HEK293 (cell line): Measurements from ENCODE around the gene BBS9.

Source experiments
- KLF10 ChIP-seq: fragments of 450-650 bp; IDR thresholded peaks from 2 replicates; pipeline ENCODE4 v1.5.1; 2018; ENCODE audit warnings: missing biosample characterization, mild to moderate bottlenecking, missing genetic modification characterization
- SALL2 ChIP-seq: fragments of 450-650 bp; formaldehyde crosslinking; IDR thresholded peaks from 2 replicates; pipeline ENCODE4 v1.5.0; 2017; ENCODE audit warnings: missing biosample characterization, mild to moderate bottlenecking, missing genetic modification characterization, borderline replicate concordance
- YY1 ChIP-seq: fragments of 450-650 bp; formaldehyde crosslinking; IDR thresholded peaks from 2 replicates; pipeline ENCODE4 v1.5.1; 2018; ENCODE audit warnings: missing biosample characterization, missing genetic modification characterization
- ZNF10 ChIP-seq: fragments of 450-650 bp; formaldehyde crosslinking; IDR thresholded peaks from 2 replicates; pipeline ENCODE4 v1.5.1; 2017; ENCODE audit warnings: missing biosample characterization, missing genetic modification characterization
- ZNF324 ChIP-seq: fragments of 450-650 bp; formaldehyde crosslinking; IDR thresholded peaks from 2 replicates; pipeline ENCODE4 v1.5.1; 2016; ENCODE audit warnings: missing biosample characterization, missing genetic modification characterization
- ZNF416 ChIP-seq: fragments of 450-650 bp; formaldehyde crosslinking; IDR thresholded peaks from 2 replicates; pipeline ENCODE4 v1.5.1; 2016; ENCODE audit warnings: missing biosample characterization, missing genetic modification characterization
- ZNF530 ChIP-seq: fragments of 450-650 bp; formaldehyde crosslinking; IDR thresholded peaks from 2 replicates; pipeline ENCODE4 v1.5.1; 2016; ENCODE audit warnings: low read depth, missing biosample characterization, missing genetic modification characterization
- ZNF596 ChIP-seq: fragments of 450-650 bp; IDR thresholded peaks from 2 replicates; pipeline ENCODE4 v1.5.0; 2018; ENCODE audit warnings: missing biosample characterization, mild to moderate bottlenecking, missing genetic modification characterization, moderate library complexity
- ZXDB ChIP-seq: fragments of 450-650 bp; formaldehyde crosslinking; IDR thresholded peaks from 2 replicates; pipeline ENCODE4 v1.5.1; 2016; ENCODE audit warnings: missing biosample characterization, missing genetic modification characterization
- TF ChIP-seq, protein P1 (sequence below): fragments of 450-650 bp; formaldehyde crosslinking; IDR thresholded peaks from 2 replicates; pipeline ENCODE4 v1.5.1; 2016; ENCODE audit warnings: missing biosample characterization, missing genetic modification characterization
- TF ChIP-seq, protein P2 (sequence below): fragments of 450-650 bp; formaldehyde crosslinking; IDR thresholded peaks from 2 replicates; pipeline ENCODE4 v1.5.1; 2016; ENCODE audit warnings: missing biosample characterization, missing genetic modification characterization, low read depth
- TF ChIP-seq, protein P3 (sequence below): fragments of 450-650 bp; formaldehyde crosslinking; optimal IDR thresholded peaks from 2 replicates; pipeline ENCODE3; 2016; ENCODE audit warnings: missing biosample characterization, mild to moderate bottlenecking, missing genetic modification characterization
- TF ChIP-seq, protein P4 (sequence below): fragments of 450-650 bp; formaldehyde crosslinking; IDR thresholded peaks from 2 replicates; pipeline ENCODE4 v1.5.1; 2016; ENCODE audit warnings: missing biosample characterization, missing genetic modification characterization

DNA sequence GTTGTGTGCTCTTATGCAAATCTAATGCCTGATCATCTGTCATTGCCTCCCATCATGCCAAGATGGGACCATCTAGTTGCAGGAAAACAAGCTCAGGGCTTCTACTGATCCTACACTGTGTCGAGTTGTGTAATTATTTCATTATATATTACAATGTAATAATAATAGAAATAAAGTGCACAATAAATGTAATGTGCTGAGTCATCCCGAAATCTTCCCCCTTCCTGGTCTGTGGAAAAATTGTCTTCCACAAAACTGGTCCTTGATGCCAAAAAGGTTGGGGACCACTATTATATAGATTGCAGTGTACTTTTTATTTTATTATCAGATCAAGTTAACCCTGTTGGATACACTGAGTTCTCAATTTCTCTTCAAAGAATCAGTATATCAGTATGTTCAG lies 50.2 kb downstream of the BBS9 start:
- TF ChIP-seq SALL2 (tag by site-specific recombination) (no peak), ZXDB (tag by site-specific recombination) (no peak), KLF10 (no peak), YY1 (tag by site-specific recombination) (no peak), ZNF530 (tag by site-specific recombination) (no peak), ZNF596 (tag by site-specific recombination) (no peak), ZNF416 (tag by site-specific recombination) (no peak), ZNF324 (tag by site-specific recombination) (no peak), ZNF10 (no peak)
- TF ChIP-seq, protein P1, sequence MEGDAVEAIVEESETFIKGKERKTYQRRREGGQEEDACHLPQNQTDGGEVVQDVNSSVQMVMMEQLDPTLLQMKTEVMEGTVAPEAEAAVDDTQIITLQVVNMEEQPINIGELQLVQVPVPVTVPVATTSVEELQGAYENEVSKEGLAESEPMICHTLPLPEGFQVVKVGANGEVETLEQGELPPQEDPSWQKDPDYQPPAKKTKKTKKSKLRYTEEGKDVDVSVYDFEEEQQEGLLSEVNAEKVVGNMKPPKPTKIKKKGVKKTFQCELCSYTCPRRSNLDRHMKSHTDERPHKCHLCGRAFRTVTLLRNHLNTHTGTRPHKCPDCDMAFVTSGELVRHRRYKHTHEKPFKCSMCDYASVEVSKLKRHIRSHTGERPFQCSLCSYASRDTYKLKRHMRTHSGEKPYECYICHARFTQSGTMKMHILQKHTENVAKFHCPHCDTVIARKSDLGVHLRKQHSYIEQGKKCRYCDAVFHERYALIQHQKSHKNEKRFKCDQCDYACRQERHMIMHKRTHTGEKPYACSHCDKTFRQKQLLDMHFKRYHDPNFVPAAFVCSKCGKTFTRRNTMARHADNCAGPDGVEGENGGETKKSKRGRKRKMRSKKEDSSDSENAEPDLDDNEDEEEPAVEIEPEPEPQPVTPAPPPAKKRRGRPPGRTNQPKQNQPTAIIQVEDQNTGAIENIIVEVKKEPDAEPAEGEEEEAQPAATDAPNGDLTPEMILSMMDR = no peak
- TF ChIP-seq, protein P2, sequence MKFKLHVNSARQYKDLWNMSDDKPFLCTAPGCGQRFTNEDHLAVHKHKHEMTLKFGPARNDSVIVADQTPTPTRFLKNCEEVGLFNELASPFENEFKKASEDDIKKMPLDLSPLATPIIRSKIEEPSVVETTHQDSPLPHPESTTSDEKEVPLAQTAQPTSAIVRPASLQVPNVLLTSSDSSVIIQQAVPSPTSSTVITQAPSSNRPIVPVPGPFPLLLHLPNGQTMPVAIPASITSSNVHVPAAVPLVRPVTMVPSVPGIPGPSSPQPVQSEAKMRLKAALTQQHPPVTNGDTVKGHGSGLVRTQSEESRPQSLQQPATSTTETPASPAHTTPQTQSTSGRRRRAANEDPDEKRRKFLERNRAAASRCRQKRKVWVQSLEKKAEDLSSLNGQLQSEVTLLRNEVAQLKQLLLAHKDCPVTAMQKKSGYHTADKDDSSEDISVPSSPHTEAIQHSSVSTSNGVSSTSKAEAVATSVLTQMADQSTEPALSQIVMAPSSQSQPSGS = no peak
- TF ChIP-seq, protein P3, sequence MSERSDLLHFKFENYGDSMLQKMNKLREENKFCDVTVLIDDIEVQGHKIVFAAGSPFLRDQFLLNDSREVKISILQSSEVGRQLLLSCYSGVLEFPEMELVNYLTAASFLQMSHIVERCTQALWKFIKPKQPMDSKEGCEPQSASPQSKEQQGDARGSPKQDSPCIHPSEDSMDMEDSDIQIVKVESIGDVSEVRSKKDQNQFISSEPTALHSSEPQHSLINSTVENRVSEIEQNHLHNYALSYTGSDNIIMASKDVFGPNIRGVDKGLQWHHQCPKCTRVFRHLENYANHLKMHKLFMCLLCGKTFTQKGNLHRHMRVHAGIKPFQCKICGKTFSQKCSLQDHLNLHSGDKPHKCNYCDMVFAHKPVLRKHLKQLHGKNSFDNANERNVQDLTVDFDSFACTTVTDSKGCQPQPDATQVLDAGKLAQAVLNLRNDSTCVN = no peak
- TF ChIP-seq, protein P4, sequence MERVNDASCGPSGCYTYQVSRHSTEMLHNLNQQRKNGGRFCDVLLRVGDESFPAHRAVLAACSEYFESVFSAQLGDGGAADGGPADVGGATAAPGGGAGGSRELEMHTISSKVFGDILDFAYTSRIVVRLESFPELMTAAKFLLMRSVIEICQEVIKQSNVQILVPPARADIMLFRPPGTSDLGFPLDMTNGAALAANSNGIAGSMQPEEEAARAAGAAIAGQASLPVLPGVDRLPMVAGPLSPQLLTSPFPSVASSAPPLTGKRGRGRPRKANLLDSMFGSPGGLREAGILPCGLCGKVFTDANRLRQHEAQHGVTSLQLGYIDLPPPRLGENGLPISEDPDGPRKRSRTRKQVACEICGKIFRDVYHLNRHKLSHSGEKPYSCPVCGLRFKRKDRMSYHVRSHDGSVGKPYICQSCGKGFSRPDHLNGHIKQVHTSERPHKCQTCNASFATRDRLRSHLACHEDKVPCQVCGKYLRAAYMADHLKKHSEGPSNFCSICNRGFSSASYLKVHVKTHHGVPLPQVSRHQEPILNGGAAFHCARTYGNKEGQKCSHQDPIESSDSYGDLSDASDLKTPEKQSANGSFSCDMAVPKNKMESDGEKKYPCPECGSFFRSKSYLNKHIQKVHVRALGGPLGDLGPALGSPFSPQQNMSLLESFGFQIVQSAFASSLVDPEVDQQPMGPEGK (tag by site-specific recombination) = no peak
